Muscle of back (tissue), 11 donors: ENCODE data around the gene UTP18. TPM values are rescaled to one million over a fixed set of nuclear protein-coding genes. Genes with fewer than 3 reads are reported as not detected.
A peak's percentile ranks its signal among the peaks of the same experiment; 100 is the strongest.
"Not testable (repeated sequence)": the region's sequence is repeated elsewhere in the genome, so short reads cannot be mapped to it uniquely, and the experiment has no call there.

ENCODE experiments used
- DNase-seq, 3 donors: peaks; one replicate each; pipeline versions ENCODE4 v3.0.0 to v3.0.0-alpha.2; 2013
- polyA plus RNA-seq, 10 donors: library from polyadenylated mRNA; unstranded; fragments of 120-200 nt; gene quantifications; one replicate each; pipeline ENCODE4 v1.2.1, GENCODE V29; 2013; ENCODE audit not compliant: insufficient read length in 10 of 10

UTP18 gene
- polyA plus RNA-seq, 10 donors = 25.5 to 36.5 (median 32.9) TPM

- peak in 1 of 3 donors; percentile 18 for DNase-seq
These were observed 62.2 kb downstream of the UTP18 start for GRCh38 chr17:51322390-51323029.

GRCh38 chr17:51325471-51325870 lies 65.1 kb downstream of the UTP18 start:
- no peak for DNase-seq

GRCh38 chr17:51330861-51331503 lies 70.6 kb downstream of the UTP18 start:
- not testable (repeated sequence) for DNase-seq

- DNase-seq = no peak
These were observed 74.8 kb downstream of the UTP18 start for GRCh38 chr17:51335006-51335590.

- DNase-seq = no peak
These were observed 75.8 kb downstream of the UTP18 start for GRCh38 chr17:51335883-51336822.

GRCh38 chr17:51341457-51341856 lies 81.1 kb downstream of the UTP18 start:
- DNase-seq = no peak

GRCh38 chr17:51342257-51342656 lies 81.9 kb downstream of the UTP18 start:
- no peak for DNase-seq

GRCh38 chr17:51344532-51344931 lies 84.2 kb downstream of the UTP18 start:
- DNase-seq = no peak

- no peak for DNase-seq
These were observed 86.1 kb downstream of the UTP18 start for GRCh38 chr17:51346218-51346982.

Other genes with a start within 250 kb of the UTP18 start
- gene SPAG9, start 139.7 kb upstream of the UTP18 start, polyA plus RNA-seq = 10 to 100 TPM; 62.0 to 97.6 (median 73.8) TPM
- gene NME1, start 107.0 kb upstream of the UTP18 start, polyA plus RNA-seq = 10 to 100 TPM; 48.6 to 70.0 (median 59.0) TPM
- 100 to 1,000 TPM; 323 to 445 (median 357) TPM for gene NME2, start 94.1 kb upstream of the UTP18 start, polyA plus RNA-seq
- gene MBTD1, start 497 bp upstream of the UTP18 start, polyA plus RNA-seq = 10 to 100 TPM; 16.9 to 27.9 (median 22.9) TPM